ENCODE results near the gene CWF19L1. TPM values are rescaled to one million over a fixed set of nuclear protein-coding genes. Genes with fewer than 3 reads are reported as not detected.

Gene CWF19L1
- total RNA-seq, 1 experiment from 2014 or later = 38.0 TPM

DNA sequence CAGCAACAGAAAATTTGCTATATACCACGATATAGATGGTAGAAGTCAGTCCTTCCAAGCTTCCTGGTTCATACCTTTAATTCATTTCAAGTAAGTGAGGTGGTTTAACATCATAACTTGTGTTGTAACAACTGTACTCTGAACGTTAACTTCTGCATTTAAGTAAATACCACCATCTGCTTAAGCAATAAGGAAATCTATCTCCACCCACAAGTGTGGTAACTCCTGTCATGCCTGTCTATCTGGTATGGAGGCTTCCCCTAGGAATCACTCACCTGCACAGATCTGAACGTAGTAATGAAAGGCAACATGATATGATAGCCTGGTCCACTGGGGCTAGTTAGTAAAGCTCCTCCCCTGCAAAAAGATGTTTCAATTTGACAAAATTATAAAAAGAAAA, 84.0 kb downstream of the CWF19L1 start:
- H3K18ac ChIP-seq (ENCODE audit: insufficient read length, low read depth, low read length) = no peak overlapping the region
- H4K5ac ChIP-seq (ENCODE audit: insufficient read length, low read depth, low read length) = no peak overlapping the region
- H3K23me2 ChIP-seq (ENCODE audit: insufficient read length, low read depth, low read length, poor library complexity, severe bottlenecking) = peaks cover 12% of the 10 kb centered on the region
- no peak overlapping the region for H2BK12ac ChIP-seq (ENCODE audit: insufficient read length, low read depth, low read length)
- peaks cover 16 to 25% of the 10 kb centered on the region in 2 experiments for H3K4me1 Mint-ChIP-seq
- H3K23ac ChIP-seq (ENCODE audit: insufficient read length, low read depth, low read length) = no peak overlapping the region
- H3K27ac Mint-ChIP-seq = no peak overlapping the region
- H3K79me1 ChIP-seq (ENCODE audit: insufficient read depth, low read depth, low read length, poor library complexity, severe bottlenecking) = no peaks in the 10 kb centered on the region
- no peaks in the 10 kb centered on the region for H4K20me1 ChIP-seq (ENCODE audit: control insufficient read depth, insufficient read depth, insufficient read length)
- no peak for DNase-seq
- no peak overlapping the region for H3K27ac ChIP-seq (ENCODE audit: insufficient read length, low read depth, low read length)
- WGBS (ENCODE audit: extremely low coverage, insufficient read length, low lambda C conversion rate) = no CpG with 5 or more reads among the region's 3 CpGs
- no peaks in the 10 kb centered on the region for H3K9me3 ChIP-seq (ENCODE audit: control insufficient read depth, low read depth, low read length)
- no peaks in the 10 kb centered on the region for H3K27me3 ChIP-seq (ENCODE audit: insufficient read depth, low read length)
- H3K9me3 Mint-ChIP-seq = 0 out of 5 replicates have a peak, but pooled peaks cover 0 to 3% of the 10 kb centered on the region in 2 experiments
- no peak overlapping the region for H2AK5ac ChIP-seq (ENCODE audit: insufficient read length, low read length)
- H3K14ac ChIP-seq (ENCODE audit: insufficient read depth, low read length) = no peak overlapping the region
- H2BK120ac ChIP-seq (ENCODE audit: low read depth, low read length, poor library complexity, severe bottlenecking) = no peak overlapping the region
- no peak overlapping the region for H3K9ac ChIP-seq (ENCODE audit: extremely low read depth, insufficient read length, low read length)
- H3K79me2 ChIP-seq (ENCODE audit: insufficient read depth, low read length) = no peaks in the 10 kb centered on the region
- H2AFZ ChIP-seq (ENCODE audit: low read length) = no peak overlapping the region
- H4K91ac ChIP-seq (ENCODE audit: insufficient read length, low read depth, low read length) = no peak overlapping the region
- no peak overlapping the region for H2BK15ac ChIP-seq (ENCODE audit: low read depth, low read length)
- H3K4ac ChIP-seq (ENCODE audit: low read depth, low read length) = no peak overlapping the region
- H2BK20ac ChIP-seq (ENCODE audit: low read depth, low read length, poor library complexity, severe bottlenecking) = no peak overlapping the region
- no peak overlapping the region for H3K56ac ChIP-seq (ENCODE audit: insufficient read length, low read depth, low read length)
- no peak overlapping the region for H2BK5ac ChIP-seq (ENCODE audit: insufficient read length, low read length)
- H3K4me3 Mint-ChIP-seq = no peak overlapping the region
- H3K4me1 ChIP-seq (ENCODE audit: insufficient read depth, low read length) = no peaks in the 10 kb centered on the region
- H3K36me3 Mint-ChIP-seq (ENCODE audit: insufficient read depth in 1 of 3, low read depth in 3 of 3) = peaks cover 5 to 33% (median 31%) of the 10 kb centered on the region in 3 experiments
- H4K8ac ChIP-seq (replicated peaks; ENCODE audit: insufficient read length, low read depth, low read length) = no peak overlapping the region
- H3K27me3 Mint-ChIP-seq (ENCODE audit: low read depth) = no peaks in the 10 kb centered on the region
- H3T11ph ChIP-seq (ENCODE audit: low read length) = no peak overlapping the region
- H3K4me2 ChIP-seq (ENCODE audit: insufficient read depth, insufficient read length, low read length) = no peak overlapping the region
- TF ChIP-seq, protein P1, sequence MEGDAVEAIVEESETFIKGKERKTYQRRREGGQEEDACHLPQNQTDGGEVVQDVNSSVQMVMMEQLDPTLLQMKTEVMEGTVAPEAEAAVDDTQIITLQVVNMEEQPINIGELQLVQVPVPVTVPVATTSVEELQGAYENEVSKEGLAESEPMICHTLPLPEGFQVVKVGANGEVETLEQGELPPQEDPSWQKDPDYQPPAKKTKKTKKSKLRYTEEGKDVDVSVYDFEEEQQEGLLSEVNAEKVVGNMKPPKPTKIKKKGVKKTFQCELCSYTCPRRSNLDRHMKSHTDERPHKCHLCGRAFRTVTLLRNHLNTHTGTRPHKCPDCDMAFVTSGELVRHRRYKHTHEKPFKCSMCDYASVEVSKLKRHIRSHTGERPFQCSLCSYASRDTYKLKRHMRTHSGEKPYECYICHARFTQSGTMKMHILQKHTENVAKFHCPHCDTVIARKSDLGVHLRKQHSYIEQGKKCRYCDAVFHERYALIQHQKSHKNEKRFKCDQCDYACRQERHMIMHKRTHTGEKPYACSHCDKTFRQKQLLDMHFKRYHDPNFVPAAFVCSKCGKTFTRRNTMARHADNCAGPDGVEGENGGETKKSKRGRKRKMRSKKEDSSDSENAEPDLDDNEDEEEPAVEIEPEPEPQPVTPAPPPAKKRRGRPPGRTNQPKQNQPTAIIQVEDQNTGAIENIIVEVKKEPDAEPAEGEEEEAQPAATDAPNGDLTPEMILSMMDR (conservative IDR thresholded peaks at IDR 0.05) = no peak
